ENCODE results near the gene SETSIP.

SETSIP gene

GRCh38 chr1:92095874-92096273 lies 20.7 kb upstream of the SETSIP start:
- TF ChIP-seq CTCF (conservative IDR thresholded peaks at IDR 0.05) (no peak), ZFX (IDR thresholded peaks at IDR 0.05) (no peak)
- no peak overlapping the region for H3K27ac ChIP-seq

- TF ChIP-seq CTCF (conservative IDR thresholded peaks at IDR 0.05), result no peak
- TF ChIP-seq ZFX (IDR thresholded peaks at IDR 0.05), result no peak
- no peak overlapping the region for H3K27ac ChIP-seq
Measured at GRCh38 chr1:92094595-92094994, 19.4 kb upstream of the SETSIP start.

- no peak for TF ChIP-seq CTCF (conservative IDR thresholded peaks at IDR 0.05)
- no peak for TF ChIP-seq ZFX (IDR thresholded peaks at IDR 0.05)
- no peak overlapping the region for H3K27ac ChIP-seq
Measured at GRCh38 chr1:92094090-92094489, 18.9 kb upstream of the SETSIP start.

- TF ChIP-seq ZFX (IDR thresholded peaks at IDR 0.05) (no peak), CTCF (conservative IDR thresholded peaks at IDR 0.05) (no peak)
- H3K27ac ChIP-seq, result no peak overlapping the region
Measured at GRCh38 chr1:92091625-92092024, 16.4 kb upstream of the SETSIP start.

- no peak for TF ChIP-seq CTCF (conservative IDR thresholded peaks at IDR 0.05)
- TF ChIP-seq ZFX (IDR thresholded peaks at IDR 0.05), result no peak
- no peak overlapping the region for H3K27ac ChIP-seq
Measured at GRCh38 chr1:92087542-92087941, 12.3 kb upstream of the SETSIP start.

- no peak for TF ChIP-seq ZFX (IDR thresholded peaks at IDR 0.05)
- no peak for TF ChIP-seq CTCF (conservative IDR thresholded peaks at IDR 0.05)
Measured at GRCh38 chr1:92085727-92086126, 10.5 kb upstream of the SETSIP start.

GRCh38 chr1:92084651-92085050 lies 9.4 kb upstream of the SETSIP start:
- no peak for TF ChIP-seq ZFX (IDR thresholded peaks at IDR 0.05)
- TF ChIP-seq CTCF (conservative IDR thresholded peaks at IDR 0.05), result no peak
- no peak overlapping the region for H3K27ac ChIP-seq

More at GRCh38 chr1:92085727-92086126, 10.5 kb upstream of the SETSIP start:
- H3K27ac ChIP-seq, result no peak overlapping the region

Data from C4-2B (cell line).